ENCODE data around the gene TRIP4.
"Not testable (repeated sequence)": the region's sequence is repeated elsewhere in the genome, so short reads cannot be mapped to it uniquely, and the experiment has no call there.

TRIP4 gene

DNA sequence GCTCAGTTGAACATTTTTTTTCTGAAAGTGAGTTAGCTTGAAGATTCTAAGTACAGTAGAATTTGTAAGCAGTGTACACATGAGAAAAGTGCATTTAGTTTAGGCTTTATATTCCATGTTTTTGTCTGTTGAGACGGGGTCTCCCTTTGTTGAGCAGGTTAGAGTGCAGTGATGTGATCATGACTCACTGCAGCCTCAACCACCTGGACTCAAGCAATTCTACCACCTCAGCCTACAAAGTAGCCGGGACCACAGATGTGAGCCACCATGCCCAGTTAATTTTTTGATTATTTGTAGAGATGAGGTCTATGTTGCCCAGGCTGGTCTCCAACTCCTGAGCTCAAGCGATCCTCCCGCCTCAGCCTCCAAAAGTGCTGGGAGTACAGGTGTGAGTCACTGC lies 26.4 kb upstream of the TRIP4 start:
- H3K36me3 Mint-ChIP-seq (ENCODE audit: low read depth): peaks cover 3% of the 10 kb centered on the region
- H3K27ac Mint-ChIP-seq: no peak overlapping the region
- no peaks in the 10 kb centered on the region for H3K9me3 Mint-ChIP-seq
- peaks cover 5% of the 10 kb centered on the region for H3K4me1 Mint-ChIP-seq (ENCODE audit: low read depth)
- H3K4me3 Mint-ChIP-seq: no peak overlapping the region
- H3K27me3 Mint-ChIP-seq (ENCODE audit: low read depth): no peaks in the 10 kb centered on the region

GRCh38 chr15:64369078-64369607 lies 18.5 kb upstream of the TRIP4 start:
- H3K4me1 Mint-ChIP-seq (ENCODE audit: low read depth): peaks cover 8% of the 10 kb centered on the region
- H3K36me3 Mint-ChIP-seq (ENCODE audit: low read depth): peaks cover 12% of the 10 kb centered on the region
- no peak overlapping the region for H3K4me3 Mint-ChIP-seq
- H3K27ac Mint-ChIP-seq: no peak overlapping the region
- no peaks in the 10 kb centered on the region for H3K9me3 Mint-ChIP-seq
- no peaks in the 10 kb centered on the region for H3K27me3 Mint-ChIP-seq (ENCODE audit: low read depth)

DNA sequence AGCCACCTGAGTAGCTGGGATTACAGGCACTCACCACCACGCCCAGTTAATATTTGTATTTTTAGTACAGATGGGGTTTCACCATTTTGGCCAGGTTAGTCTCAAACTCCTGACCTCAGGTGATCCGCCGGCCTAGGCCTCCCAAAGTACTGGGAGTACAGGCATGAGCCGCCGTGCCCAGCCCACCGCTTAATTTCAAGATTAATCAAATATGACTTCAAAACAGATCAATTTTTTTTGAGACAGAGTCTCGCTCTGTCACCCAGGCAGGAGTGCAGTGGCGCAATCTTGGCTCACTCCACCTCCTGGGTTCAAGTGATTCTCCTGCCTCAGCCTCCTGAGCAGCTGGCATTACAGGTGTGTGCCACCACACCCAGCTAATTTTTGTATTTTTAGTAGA lies 16.3 kb upstream of the TRIP4 start:
- not testable (repeated sequence) for H3K4me3 Mint-ChIP-seq; H3K4me1 Mint-ChIP-seq (ENCODE audit: low read depth); H3K9me3 Mint-ChIP-seq; H3K27me3 Mint-ChIP-seq (ENCODE audit: low read depth); H3K27ac Mint-ChIP-seq
- peaks cover 16% of the 10 kb centered on the region for H3K36me3 Mint-ChIP-seq (ENCODE audit: low read depth)

- Mint-ChIP-seq H3K27me3 (ENCODE audit: low read depth) (no peaks in the 10 kb centered on the region), H3K27ac (peak overlapping the region; percentile 52), H3K4me1 (ENCODE audit: low read depth) (peaks cover 8% of the 10 kb centered on the region), H3K9me3 (no peaks in the 10 kb centered on the region), H3K36me3 (ENCODE audit: low read depth) (peaks cover 14% of the 10 kb centered on the region), H3K4me3 (no peak overlapping the region)
These were observed 14.3 kb upstream of the TRIP4 start for GRCh38 chr15:64373360-64373759.

GRCh38 chr15:64379216-64379960 lies 8.2 kb upstream of the TRIP4 start:
- no peaks in the 10 kb centered on the region for H3K9me3 Mint-ChIP-seq
- H3K36me3 Mint-ChIP-seq (ENCODE audit: low read depth): peaks cover 11% of the 10 kb centered on the region
- peak overlapping the region; percentile 94 for H3K4me3 Mint-ChIP-seq
- peak overlapping the region; percentile 77 for H3K27ac Mint-ChIP-seq
- H3K27me3 Mint-ChIP-seq (ENCODE audit: low read depth): no peaks in the 10 kb centered on the region
- H3K4me1 Mint-ChIP-seq (ENCODE audit: low read depth): peaks cover 22% of the 10 kb centered on the region

DNA sequence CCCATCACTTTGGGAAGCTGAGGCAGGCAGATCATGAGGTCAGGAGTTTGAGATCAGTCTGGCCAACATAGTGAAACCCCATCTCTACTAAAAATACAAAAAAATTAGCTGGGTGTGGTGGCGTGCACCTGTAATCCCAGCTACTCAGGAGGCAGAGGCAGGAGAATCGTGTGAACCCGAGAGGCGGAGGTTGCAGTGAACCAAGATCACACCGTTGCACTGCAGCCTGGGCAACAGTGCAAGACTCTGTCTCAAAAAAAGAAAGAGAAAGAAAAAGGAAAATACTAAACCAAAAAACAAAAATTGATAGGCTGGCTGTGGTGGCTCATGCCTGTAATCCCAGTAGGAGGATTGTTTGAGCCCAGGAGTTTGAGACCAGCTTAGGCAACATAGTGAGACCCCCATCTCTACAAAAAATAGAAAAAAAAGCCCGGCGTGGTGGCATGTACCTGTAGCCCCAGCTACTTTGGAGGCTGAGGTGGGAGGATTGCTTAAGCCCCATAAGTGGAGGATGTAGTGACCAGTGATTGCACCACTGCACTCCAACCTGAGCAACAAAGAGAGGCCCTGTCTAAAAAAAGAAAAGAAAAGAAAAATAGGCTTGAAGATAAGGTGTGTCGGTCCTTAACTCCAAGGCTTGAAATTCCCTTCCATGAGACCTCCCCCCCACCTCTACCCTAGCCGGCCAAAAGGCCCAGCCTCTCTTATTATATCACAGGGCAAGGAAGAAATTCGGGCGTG lies 7.3 kb upstream of the TRIP4 start:
- H3K4me1 Mint-ChIP-seq (ENCODE audit: low read depth): peaks cover 22% of the 10 kb centered on the region
- peak overlapping the region; percentile 92 for H3K27ac Mint-ChIP-seq
- not testable (repeated sequence) for H3K27me3 Mint-ChIP-seq (ENCODE audit: low read depth); H3K9me3 Mint-ChIP-seq; H3K36me3 Mint-ChIP-seq (ENCODE audit: low read depth)
- peak overlapping the region; percentile 94 for H3K4me3 Mint-ChIP-seq

DNA sequence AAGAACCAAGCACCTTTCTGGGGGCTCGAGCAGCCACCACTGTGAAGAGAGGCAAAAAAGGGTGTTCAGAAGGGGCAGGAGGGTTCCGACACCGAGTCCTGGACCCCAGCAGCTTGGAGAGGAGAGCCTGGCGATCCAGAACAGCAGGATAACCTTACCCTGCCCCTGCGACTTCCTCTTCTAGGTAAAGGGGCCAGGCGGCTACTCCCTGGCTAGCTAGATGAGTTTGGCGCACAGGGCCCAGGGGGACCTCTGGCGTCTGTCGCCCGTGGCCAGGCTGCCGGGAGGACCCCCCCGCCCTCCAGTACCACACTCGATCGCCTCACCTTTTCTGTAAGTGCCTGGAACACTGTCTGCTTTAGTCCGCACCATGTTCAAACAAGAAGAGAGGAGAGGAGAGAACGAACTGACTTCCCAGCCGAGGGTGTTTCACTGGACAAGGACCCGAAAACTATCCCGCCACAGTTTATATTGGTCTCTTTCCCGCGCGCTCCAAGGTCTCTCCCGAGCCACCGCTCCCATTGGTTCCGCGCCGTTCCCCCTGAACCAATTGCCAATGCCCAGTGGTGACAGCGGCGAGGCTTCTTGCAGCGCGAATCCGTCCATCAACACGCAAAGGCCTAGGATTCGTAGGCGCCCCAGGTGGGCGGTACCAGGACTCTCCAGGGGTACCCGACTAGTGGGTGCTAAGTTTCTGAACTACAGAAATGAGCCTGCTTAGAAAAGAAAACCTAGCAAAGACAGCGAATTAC lies 6.5 kb upstream of the TRIP4 start, which contains the start of gene PCLAF:
Gene PCLAF (minus strand): TSS at position 442 of the 752 bp plus-strand sequence. CDS start 70 bp downstream, at position 372.
- Mint-ChIP-seq H3K27ac (peak within 1 kb of the TSS; percentile 92), H3K9me3 (no peaks in the 10 kb centered on the region), H3K4me1 (ENCODE audit: low read depth) (peaks cover 22% of the 10 kb centered on the region), H3K4me3 (peak within 1 kb of the TSS; percentile 94), H3K27me3 (ENCODE audit: low read depth) (no peaks in the 10 kb centered on the region), H3K36me3 (ENCODE audit: low read depth) (peaks cover 4% of the 10 kb centered on the region)

- H3K36me3 Mint-ChIP-seq (ENCODE audit: low read depth): peaks cover 8% of the 10 kb centered on the region
- H3K9me3 Mint-ChIP-seq: no peaks in the 10 kb centered on the region
- no peak overlapping the region for H3K4me3 Mint-ChIP-seq
- H3K4me1 Mint-ChIP-seq (ENCODE audit: low read depth): peaks cover 31% of the 10 kb centered on the region
- no peaks in the 10 kb centered on the region for H3K27me3 Mint-ChIP-seq (ENCODE audit: low read depth)
- H3K27ac Mint-ChIP-seq: no peak overlapping the region
These were observed 3.9 kb upstream of the TRIP4 start for GRCh38 chr15:64383760-64384159.

DNA sequence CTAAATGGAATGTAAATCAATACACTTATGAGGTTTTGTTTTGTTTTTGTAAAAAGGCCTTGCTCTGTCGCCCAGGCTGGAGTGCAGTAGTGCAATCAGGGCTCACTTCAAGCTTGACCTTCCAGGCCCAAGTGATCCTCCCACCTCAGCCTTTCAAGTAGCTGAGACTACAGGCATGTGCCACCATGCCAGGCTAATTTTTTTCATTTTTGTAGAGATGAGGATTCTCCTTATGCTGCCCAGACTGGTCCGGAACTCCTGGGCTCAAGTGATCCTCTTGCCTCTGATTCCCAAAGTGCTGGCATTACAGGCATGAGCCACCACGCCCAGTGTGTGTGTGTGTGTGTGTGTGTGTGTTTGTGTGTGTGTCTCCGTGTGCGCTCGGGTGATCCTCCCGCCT lies 1.3 kb upstream of the TRIP4 start:
- no peaks in the 10 kb centered on the region for H3K9me3 Mint-ChIP-seq
- H3K36me3 Mint-ChIP-seq (ENCODE audit: low read depth): peaks cover 8% of the 10 kb centered on the region
- no peak overlapping the region for H3K4me3 Mint-ChIP-seq
- no peaks in the 10 kb centered on the region for H3K27me3 Mint-ChIP-seq (ENCODE audit: low read depth)
- H3K27ac Mint-ChIP-seq: no peak overlapping the region
- peaks cover 25% of the 10 kb centered on the region for H3K4me1 Mint-ChIP-seq (ENCODE audit: low read depth)

DNA sequence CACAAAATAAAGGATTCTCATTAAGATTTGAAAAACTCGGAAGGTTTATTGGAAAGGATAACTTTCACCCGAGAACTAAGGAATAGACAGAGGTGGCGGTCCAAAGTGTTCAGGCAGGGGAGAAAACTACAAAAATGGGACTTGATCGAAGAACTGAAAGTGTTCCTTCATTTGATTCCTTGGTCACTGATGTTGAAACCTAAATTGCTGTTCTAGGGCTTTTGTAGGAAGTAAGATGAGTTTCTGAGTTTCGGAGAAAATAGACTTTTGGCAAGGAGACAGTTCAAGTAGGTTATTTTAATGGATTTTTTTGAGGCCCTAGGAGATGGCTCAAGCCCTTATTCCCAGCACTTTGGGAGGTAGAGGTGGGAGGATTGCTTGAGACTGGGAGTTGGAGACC lies 1.4 kb downstream of the TRIP4 start:
- H3K36me3 Mint-ChIP-seq (ENCODE audit: low read depth): peaks cover 10% of the 10 kb centered on the region
- peaks cover 18% of the 10 kb centered on the region for H3K4me1 Mint-ChIP-seq (ENCODE audit: low read depth)
- H3K27ac Mint-ChIP-seq: no peak overlapping the region
- H3K27me3 Mint-ChIP-seq (ENCODE audit: low read depth): no peaks in the 10 kb centered on the region
- H3K4me3 Mint-ChIP-seq: peak overlapping the region; percentile 82
- H3K9me3 Mint-ChIP-seq: no peaks in the 10 kb centered on the region

GRCh38 chr15:64392471-64392870 lies 4.8 kb downstream of the TRIP4 start:
- not testable (repeated sequence) for H3K27ac Mint-ChIP-seq, H3K4me3 Mint-ChIP-seq

GRCh38 chr15:64396789-64397188 lies 9.2 kb downstream of the TRIP4 start:
- H3K27ac Mint-ChIP-seq: no peak overlapping the region
- peaks cover 6% of the 10 kb centered on the region for H3K4me1 Mint-ChIP-seq (ENCODE audit: low read depth)
- H3K4me3 Mint-ChIP-seq: no peak overlapping the region
- H3K36me3 Mint-ChIP-seq (ENCODE audit: low read depth): peaks cover 31% of the 10 kb centered on the region
- H3K27me3 Mint-ChIP-seq (ENCODE audit: low read depth): no peaks in the 10 kb centered on the region
- no peaks in the 10 kb centered on the region for H3K9me3 Mint-ChIP-seq

More at GRCh38 chr15:64392471-64392870, 4.8 kb downstream of the TRIP4 start:
- Mint-ChIP-seq H3K36me3 (ENCODE audit: low read depth) (peaks cover 24% of the 10 kb centered on the region), H3K4me1 (ENCODE audit: low read depth) (peaks cover 21% of the 10 kb centered on the region)
- not testable (repeated sequence) for H3K9me3 Mint-ChIP-seq; H3K27me3 Mint-ChIP-seq (ENCODE audit: low read depth)

- H3K4me1 Mint-ChIP-seq (ENCODE audit: low read depth): peaks cover 4% of the 10 kb centered on the region
- H3K36me3 Mint-ChIP-seq (ENCODE audit: low read depth): peaks cover 31% of the 10 kb centered on the region
- H3K27ac Mint-ChIP-seq: no peak overlapping the region
- H3K9me3 Mint-ChIP-seq: no peaks in the 10 kb centered on the region
- no peaks in the 10 kb centered on the region for H3K27me3 Mint-ChIP-seq (ENCODE audit: low read depth)
- H3K4me3 Mint-ChIP-seq: no peak overlapping the region
These were observed 10.9 kb downstream of the TRIP4 start for GRCh38 chr15:64398575-64398974.

GRCh38 chr15:64400583-64400982 lies 12.9 kb downstream of the TRIP4 start:
- no peaks in the 10 kb centered on the region for H3K4me1 Mint-ChIP-seq (ENCODE audit: low read depth)

More at GRCh38 chr15:64400583-64400982, 12.9 kb downstream of the TRIP4 start:
- Mint-ChIP-seq H3K4me3 (no peak overlapping the region), H3K36me3 (ENCODE audit: low read depth) (peaks cover 26% of the 10 kb centered on the region), H3K27ac (no peak overlapping the region), H3K9me3 (no peaks in the 10 kb centered on the region), H3K27me3 (ENCODE audit: low read depth) (no peaks in the 10 kb centered on the region)
